HepG2 (cell line): Measurements from ENCODE around the gene DHX8. TPM values are rescaled to one million over a fixed set of nuclear protein-coding genes. Genes with fewer than 3 reads are reported as not detected.

Experiments
- E2F1 ChIP-seq: sonication (generic); formaldehyde crosslinking; IDR thresholded peaks from 2 replicates; pipeline ENCODE4 v1.5.0; 2020; ENCODE audit warnings: missing genetic modification reagents
- FOXA3 ChIP-seq: IDR thresholded peaks from 2 replicates; pipeline ENCODE4 v1.6.1; 2016; ENCODE audit warnings: missing genetic modification reagents, missing compliant biosample characterization
- FOXC1 ChIP-seq: sonication (generic); formaldehyde crosslinking; IDR thresholded peaks from 2 replicates; pipeline ENCODE4 v1.8.0; 2022; ENCODE audit warnings: mild to moderate bottlenecking, missing genetic modification reagents, borderline replicate concordance
- FOXP1 ChIP-seq, 2 experiments: fragments of 450-650 bp in 1 of 2; IDR thresholded peaks; 2 replicates each; pipeline ENCODE4 v1.6.1; 2017 to 2018; ENCODE audit warnings: antibody characterized with exemption in 1 of 2
- HOXA5 ChIP-seq: sonication (generic); formaldehyde crosslinking; IDR thresholded peaks from 2 replicates; pipeline ENCODE4 v1.4.0; 2020; ENCODE audit warnings: missing genetic modification reagents
- ISX ChIP-seq: sonication (generic); formaldehyde crosslinking; conservative IDR thresholded peaks from 2 replicates; pipeline ENCODE4 v1.5.0; 2020; ENCODE audit warnings: missing genetic modification reagents
- KDM6A ChIP-seq: IDR thresholded peaks from 2 replicates; pipeline ENCODE4 v1.6.1; 2016; ENCODE audit warnings: low read depth
- PBX2 ChIP-seq: IDR thresholded peaks from 2 replicates; pipeline ENCODE4 v1.6.1; 2016; ENCODE audit warnings: control low read depth
- SALL1 ChIP-seq: sonication (generic); formaldehyde crosslinking; IDR thresholded peaks from 2 replicates; pipeline ENCODE4 v1.8.0; 2022; ENCODE audit warnings: mild to moderate bottlenecking, missing genetic modification reagents
- SOX6 ChIP-seq, 2 experiments: fragments of 450-650 bp in 1 of 2; sonication (generic) in 1 of 2; formaldehyde crosslinking in 1 of 2; IDR thresholded peaks; 2 replicates each; pipeline versions ENCODE4 v1.4.0 to v1.6.1; 2017 to 2020; ENCODE audit warnings: antibody characterized with exemption in 1 of 2, mild to moderate bottlenecking in 1 of 2, missing genetic modification reagents in 1 of 2
- STAG1 ChIP-seq: sonication (generic); formaldehyde crosslinking; IDR thresholded peaks from 2 replicates; pipeline ENCODE4 v1.4.0; 2020; ENCODE audit warnings: missing genetic modification reagents
- TOPORS ChIP-seq: sonication (generic); formaldehyde crosslinking; IDR thresholded peaks from 2 replicates; pipeline ENCODE4 v1.8.0; 2023; ENCODE audit warnings: mild to moderate bottlenecking, missing genetic modification reagents
- ZNF230 ChIP-seq: sonication (generic); formaldehyde crosslinking; IDR thresholded peaks from 2 replicates; pipeline ENCODE4 v1.4.0; 2020; ENCODE audit warnings: mild to moderate bottlenecking, missing genetic modification reagents
- polyA plus RNA-seq, 8 experiments: library from polyadenylated mRNA; depleted of rRNA in 3 of 8; stranded (reverse) in 7 of 8; unstranded in 1 of 8; fragments of >200 nt; fragmentation: Illumina TruSeq in 4 of 8; extraction: Trizol in 4 of 8; gene quantifications; 2 replicates each; pipeline versions ENCODE4 v1.2.1 to v1.2.3, GENCODE V29; 2011 to 2016; ENCODE audit warnings: low read depth in 4 of 8, missing spikeins in 1 of 8, mixed read lengths in 1 of 8; ENCODE audit not compliant: insufficient read depth in 1 of 8
- total RNA-seq, 5 experiments: library from RNA; depleted of rRNA; stranded (reverse); fragments of >200 nt; fragmentation: Illumina TruSeq; extraction: Trizol; gene quantifications; 2 replicates each; pipeline ENCODE4 v1.2.3, GENCODE V29; 2016; ENCODE audit warnings: low read depth in 1 of 5
- TF ChIP-seq, protein P1 (sequence below): sonication (generic); formaldehyde crosslinking; IDR thresholded peaks from 2 replicates; pipeline ENCODE4 v1.4.0; 2020; ENCODE audit warnings: mild to moderate bottlenecking, low read depth, missing genetic modification reagents
- TF ChIP-seq, protein P2 (sequence below): IDR thresholded peaks from 2 replicates; pipeline ENCODE4 v1.6.1; 2016; ENCODE audit warnings: low read depth, missing genetic modification reagents, missing compliant biosample characterization
- TF ChIP-seq, protein P3 (sequence below): sonication (generic); formaldehyde crosslinking; IDR thresholded peaks from 2 replicates; pipeline ENCODE4 v1.8.0; 2022; ENCODE audit warnings: mild to moderate bottlenecking, missing genetic modification reagents; ENCODE audit not compliant: insufficient replicate concordance
- TF ChIP-seq, protein P4 (sequence below): sonication (generic); IDR thresholded peaks from 2 replicates; pipeline ENCODE4 v1.6.1; 2016; ENCODE audit warnings: low read depth, borderline replicate concordance

The DHX8 gene
- total and polyA plus RNA-seq, 2 of the 13 experiments (the other 11 are each of a cell fraction or from before 2014, with no cell fraction given): 24.8 to 48.9 TPM

DNA sequence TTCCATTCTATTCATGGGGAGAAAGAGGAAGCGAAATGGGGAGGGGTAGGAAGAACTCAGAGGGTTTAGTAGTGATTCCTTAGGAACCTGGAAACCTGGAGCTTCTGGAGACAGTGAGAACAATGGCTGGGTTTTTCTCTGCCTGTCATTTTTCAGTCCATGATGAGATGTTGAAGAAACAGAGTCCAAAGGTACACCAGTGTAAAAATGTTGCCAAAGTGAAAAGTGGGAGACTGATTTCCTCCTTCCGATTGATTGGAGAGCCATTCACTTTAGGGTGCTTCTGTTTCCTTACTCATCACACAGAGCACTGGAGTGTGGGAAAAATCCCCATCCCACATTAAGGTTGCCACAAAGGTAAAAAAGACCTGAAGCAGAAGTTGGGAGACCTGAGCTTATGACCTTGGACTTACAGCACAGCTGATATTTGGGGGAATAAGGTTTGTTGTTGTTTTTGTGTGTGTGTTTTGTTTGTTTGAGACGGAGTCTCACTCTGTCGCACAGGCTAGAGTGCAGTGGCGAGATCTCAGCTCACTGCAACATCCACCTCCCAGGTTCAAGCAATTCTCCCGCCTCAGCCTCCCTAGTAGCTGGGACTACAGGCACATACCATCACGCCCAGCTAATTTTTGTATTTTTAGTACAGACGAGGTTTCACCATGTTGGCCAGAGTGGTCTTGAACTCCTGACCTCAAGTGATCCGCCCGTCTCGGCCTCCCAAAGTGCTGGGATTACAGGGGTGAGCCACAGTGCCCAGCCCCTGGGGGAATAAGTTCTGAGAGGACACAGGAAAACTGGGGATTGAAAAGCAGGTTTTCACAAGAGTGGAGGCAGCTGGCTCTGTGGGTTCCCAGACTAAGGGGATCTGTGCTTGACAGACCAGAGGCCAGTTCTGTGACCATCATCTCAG is 1.4 kb upstream of the DHX8 start (continued):
- TF ChIP-seq, protein P1, sequence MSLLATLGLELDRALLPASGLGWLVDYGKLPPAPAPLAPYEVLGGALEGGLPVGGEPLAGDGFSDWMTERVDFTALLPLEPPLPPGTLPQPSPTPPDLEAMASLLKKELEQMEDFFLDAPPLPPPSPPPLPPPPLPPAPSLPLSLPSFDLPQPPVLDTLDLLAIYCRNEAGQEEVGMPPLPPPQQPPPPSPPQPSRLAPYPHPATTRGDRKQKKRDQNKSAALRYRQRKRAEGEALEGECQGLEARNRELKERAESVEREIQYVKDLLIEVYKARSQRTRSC (CRISPR knock-in tag): no peak
- TF ChIP-seq E2F1: no peak
- 0 out of 2 replicates have a peak, but pooled peaks have one; percentile 31 for TF ChIP-seq ZNF230
- TF ChIP-seq TOPORS (CRISPR knock-in tag): no peak
- TF ChIP-seq FOXP1 (IDR thresholded peaks at IDR 0.05): no peak
- TF ChIP-seq FOXP1 (CRISPR knock-in tag; IDR thresholded peaks at IDR 0.05): peak; percentile 73
- TF ChIP-seq, protein P2, sequence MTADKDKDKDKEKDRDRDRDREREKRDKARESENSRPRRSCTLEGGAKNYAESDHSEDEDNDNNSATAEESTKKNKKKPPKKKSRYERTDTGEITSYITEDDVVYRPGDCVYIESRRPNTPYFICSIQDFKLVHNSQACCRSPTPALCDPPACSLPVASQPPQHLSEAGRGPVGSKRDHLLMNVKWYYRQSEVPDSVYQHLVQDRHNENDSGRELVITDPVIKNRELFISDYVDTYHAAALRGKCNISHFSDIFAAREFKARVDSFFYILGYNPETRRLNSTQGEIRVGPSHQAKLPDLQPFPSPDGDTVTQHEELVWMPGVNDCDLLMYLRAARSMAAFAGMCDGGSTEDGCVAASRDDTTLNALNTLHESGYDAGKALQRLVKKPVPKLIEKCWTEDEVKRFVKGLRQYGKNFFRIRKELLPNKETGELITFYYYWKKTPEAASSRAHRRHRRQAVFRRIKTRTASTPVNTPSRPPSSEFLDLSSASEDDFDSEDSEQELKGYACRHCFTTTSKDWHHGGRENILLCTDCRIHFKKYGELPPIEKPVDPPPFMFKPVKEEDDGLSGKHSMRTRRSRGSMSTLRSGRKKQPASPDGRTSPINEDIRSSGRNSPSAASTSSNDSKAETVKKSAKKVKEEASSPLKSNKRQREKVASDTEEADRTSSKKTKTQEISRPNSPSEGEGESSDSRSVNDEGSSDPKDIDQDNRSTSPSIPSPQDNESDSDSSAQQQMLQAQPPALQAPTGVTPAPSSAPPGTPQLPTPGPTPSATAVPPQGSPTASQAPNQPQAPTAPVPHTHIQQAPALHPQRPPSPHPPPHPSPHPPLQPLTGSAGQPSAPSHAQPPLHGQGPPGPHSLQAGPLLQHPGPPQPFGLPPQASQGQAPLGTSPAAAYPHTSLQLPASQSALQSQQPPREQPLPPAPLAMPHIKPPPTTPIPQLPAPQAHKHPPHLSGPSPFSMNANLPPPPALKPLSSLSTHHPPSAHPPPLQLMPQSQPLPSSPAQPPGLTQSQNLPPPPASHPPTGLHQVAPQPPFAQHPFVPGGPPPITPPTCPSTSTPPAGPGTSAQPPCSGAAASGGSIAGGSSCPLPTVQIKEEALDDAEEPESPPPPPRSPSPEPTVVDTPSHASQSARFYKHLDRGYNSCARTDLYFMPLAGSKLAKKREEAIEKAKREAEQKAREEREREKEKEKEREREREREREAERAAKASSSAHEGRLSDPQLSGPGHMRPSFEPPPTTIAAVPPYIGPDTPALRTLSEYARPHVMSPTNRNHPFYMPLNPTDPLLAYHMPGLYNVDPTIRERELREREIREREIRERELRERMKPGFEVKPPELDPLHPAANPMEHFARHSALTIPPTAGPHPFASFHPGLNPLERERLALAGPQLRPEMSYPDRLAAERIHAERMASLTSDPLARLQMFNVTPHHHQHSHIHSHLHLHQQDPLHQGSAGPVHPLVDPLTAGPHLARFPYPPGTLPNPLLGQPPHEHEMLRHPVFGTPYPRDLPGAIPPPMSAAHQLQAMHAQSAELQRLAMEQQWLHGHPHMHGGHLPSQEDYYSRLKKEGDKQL (CRISPR knock-in tag): no peak
- TF ChIP-seq ISX (CRISPR knock-in tag): no peak
- TF ChIP-seq, protein P3, sequence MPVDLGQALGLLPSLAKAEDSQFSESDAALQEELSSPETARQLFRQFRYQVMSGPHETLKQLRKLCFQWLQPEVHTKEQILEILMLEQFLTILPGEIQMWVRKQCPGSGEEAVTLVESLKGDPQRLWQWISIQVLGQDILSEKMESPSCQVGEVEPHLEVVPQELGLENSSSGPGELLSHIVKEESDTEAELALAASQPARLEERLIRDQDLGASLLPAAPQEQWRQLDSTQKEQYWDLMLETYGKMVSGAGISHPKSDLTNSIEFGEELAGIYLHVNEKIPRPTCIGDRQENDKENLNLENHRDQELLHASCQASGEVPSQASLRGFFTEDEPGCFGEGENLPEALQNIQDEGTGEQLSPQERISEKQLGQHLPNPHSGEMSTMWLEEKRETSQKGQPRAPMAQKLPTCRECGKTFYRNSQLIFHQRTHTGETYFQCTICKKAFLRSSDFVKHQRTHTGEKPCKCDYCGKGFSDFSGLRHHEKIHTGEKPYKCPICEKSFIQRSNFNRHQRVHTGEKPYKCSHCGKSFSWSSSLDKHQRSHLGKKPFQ (CRISPR knock-in tag): peak; percentile 21
- no peak for TF ChIP-seq PBX2 (CRISPR knock-in tag)
- peak; percentile 10; the same call in 1 of the 2 replicates for TF ChIP-seq FOXA3 (CRISPR knock-in tag)
- TF ChIP-seq KDM6A (CRISPR knock-in tag): no peak
- peak; percentile 39; the same call in 1 of the 2 replicates for TF ChIP-seq FOXC1 (CRISPR knock-in tag)
- peak; percentile 39 for TF ChIP-seq SALL1
- TF ChIP-seq, protein P4, sequence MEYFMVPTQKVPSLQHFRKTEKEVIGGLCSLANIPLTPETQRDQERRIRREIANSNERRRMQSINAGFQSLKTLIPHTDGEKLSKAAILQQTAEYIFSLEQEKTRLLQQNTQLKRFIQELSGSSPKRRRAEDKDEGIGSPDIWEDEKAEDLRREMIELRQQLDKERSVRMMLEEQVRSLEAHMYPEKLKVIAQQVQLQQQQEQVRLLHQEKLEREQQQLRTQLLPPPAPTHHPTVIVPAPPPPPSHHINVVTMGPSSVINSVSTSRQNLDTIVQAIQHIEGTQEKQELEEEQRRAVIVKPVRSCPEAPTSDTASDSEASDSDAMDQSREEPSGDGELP: peak; percentile 66; the same call in 1 of the 2 replicates
- TF ChIP-seq STAG1: peak; percentile 11; the same call in 1 of the 2 replicates
- 0 out of 2 replicates have a peak, but pooled peaks have one; percentile 41 for TF ChIP-seq HOXA5
- TF ChIP-seq SOX6 (IDR thresholded peaks at IDR 0.05): no peak
- TF ChIP-seq SOX6 (CRISPR knock-in tag; IDR thresholded peaks at IDR 0.05): peak; percentile 52; the same call in 1 of the 2 replicates
